HG03039 (cell line): ENCODE measurements around the gene C9orf40.
A peak's percentile ranks its signal among the peaks of the same experiment; 100 is the strongest.

Experiments used
- ATAC-seq: cut with Tn5 transposase; IDR thresholded peaks from one replicate; pipeline ENCODE4 v1.9.1; 2021; ENCODE audit warnings: mild to moderate bottlenecking, moderate library complexity; ENCODE audit not compliant: unreplicated experiment

Gene C9orf40

GRCh38 chr9:74952201-74953151, at the start of gene C9orf40:
Gene C9orf40 (minus strand): TSS chr9:74952912. CDS start chr9:74952611, 301 bp downstream.
- peak; percentile 91 for ATAC-seq

GRCh38 chr9:75001719-75002421, 49.2 kb upstream of the C9orf40 start:
- ATAC-seq: peak; percentile 79

DNA sequence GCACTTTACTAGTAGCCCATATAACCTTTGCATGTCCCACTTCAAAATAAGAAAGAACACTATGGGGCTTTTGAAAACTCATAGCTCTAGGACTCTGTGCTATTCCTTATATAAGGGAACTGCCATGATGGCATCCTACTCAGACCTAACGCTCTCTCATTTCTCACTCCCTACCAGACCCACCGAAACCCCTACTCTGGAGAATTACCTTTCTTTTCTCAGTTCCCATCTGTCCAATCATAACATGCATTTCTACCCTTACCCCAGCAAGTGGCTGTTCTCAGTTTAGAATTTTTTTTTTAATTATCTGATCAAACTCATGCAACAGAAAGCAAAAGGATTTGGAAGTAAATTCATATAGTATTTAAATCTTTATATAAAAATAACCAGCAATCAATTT, 48.1 kb upstream of the C9orf40 start:
- peak; percentile 53 for ATAC-seq

- no peak for ATAC-seq
Measured at GRCh38 chr9:74985041-74985440, 32.3 kb upstream of the C9orf40 start.

- ATAC-seq: no peak
Measured at GRCh38 chr9:74983709-74984108, 31.0 kb upstream of the C9orf40 start.

- no peak for ATAC-seq
Measured at GRCh38 chr9:74979844-74980243, 27.1 kb upstream of the C9orf40 start.

DNA sequence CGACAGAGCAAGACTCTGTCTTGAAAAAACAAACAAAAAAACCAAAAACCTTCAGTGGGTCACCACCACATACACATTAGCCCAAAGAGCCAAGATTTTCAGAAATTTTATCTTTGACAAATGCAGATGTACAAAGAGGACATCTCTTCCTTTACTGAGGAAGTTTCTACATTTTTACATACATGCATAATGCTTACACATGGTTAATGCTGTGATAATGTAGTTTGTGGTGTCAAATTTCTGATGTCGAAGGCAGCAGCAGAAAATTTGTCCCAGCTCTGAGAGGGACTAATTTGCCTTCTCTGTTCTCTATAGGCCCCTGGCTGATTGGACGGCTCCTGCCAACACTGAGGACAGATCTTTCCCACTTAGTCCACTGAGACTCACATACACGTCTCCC, 24.6 kb upstream of the C9orf40 start:
- ATAC-seq: no peak

- no peak for ATAC-seq
Measured at GRCh38 chr9:74975538-74975937, 22.8 kb upstream of the C9orf40 start.

GRCh38 chr9:74974558-74974957, 21.8 kb upstream of the C9orf40 start:
- ATAC-seq: no peak

- ATAC-seq: no peak
Measured at GRCh38 chr9:74973714-74974113, 21.0 kb upstream of the C9orf40 start.

- no peak for ATAC-seq
Measured at GRCh38 chr9:74963056-74963455, 10.3 kb upstream of the C9orf40 start.

GRCh38 chr9:74961496-74961895, 8.8 kb upstream of the C9orf40 start:
- ATAC-seq: no peak

- no peak for ATAC-seq
Measured at GRCh38 chr9:74960561-74960960, 7.8 kb upstream of the C9orf40 start.

DNA sequence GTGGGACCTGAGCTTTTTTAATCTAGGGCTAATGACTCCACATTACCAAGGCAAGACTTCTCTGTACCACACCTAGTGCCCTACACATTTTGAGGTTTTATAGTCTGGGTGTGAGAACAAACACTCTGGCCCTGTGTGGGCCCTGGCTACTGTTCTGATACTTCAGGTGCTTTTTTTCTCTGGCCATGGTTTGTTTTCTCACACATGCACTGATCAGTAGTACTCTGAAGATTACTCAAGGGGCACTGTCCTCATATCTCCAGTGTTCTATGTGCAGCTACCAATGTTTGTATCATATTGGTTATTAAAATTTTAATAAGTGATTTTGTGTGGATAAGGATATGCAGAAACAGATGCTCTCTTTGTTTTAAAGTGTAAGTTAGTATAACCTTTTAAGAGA, 5.9 kb upstream of the C9orf40 start:
- ATAC-seq: no peak

- no peak for ATAC-seq
Measured at GRCh38 chr9:74953235-74953751, 581 bp upstream of the C9orf40 start.

GRCh38 chr9:74951725-74952151, 974 bp downstream of the C9orf40 start:
- ATAC-seq: peak; percentile 31

- ATAC-seq: no peak
Measured at GRCh38 chr9:74951107-74951720, 1.5 kb downstream of the C9orf40 start.

- ATAC-seq: no peak
Measured at GRCh38 chr9:74949859-74950855, 2.6 kb downstream of the C9orf40 start.

DNA sequence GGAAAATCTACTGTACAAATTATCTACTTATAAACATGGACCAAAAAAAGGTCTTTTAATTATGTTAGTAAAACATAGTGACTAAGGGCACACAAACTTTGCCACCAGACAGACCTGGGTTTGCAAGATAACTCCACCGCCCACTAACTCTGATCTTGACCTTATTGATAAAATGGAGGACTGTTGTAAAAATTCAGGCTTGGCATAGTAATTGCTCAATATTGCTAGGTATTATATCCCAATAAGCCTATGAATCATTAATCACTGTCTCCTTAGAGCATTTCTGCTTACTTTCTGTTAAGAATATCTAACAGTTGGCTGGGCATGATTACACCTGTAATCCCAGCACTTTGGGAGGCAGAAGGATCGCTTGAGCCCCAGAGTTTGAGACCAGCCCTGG, 3.8 kb downstream of the C9orf40 start:
- no peak for ATAC-seq

DNA sequence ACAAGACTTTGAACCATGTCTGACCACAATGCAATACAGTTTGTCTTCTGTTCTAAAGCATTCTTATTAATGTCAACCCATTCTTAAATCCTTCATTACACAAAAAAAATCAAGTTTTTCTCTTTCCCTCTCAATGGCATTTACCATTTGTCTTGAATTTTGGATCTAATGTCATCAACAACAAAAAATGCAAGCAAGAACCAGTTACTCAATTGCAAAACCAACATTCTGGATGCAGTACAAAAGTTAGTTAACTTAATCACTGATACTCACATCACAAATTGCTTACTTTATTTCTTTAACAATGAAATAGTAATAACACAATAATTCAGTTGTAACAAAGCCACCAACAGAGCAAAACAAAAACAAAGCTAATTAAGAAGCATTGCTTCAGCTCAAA, 6.0 kb downstream of the C9orf40 start:
- ATAC-seq: no peak
